HG03095 (cell line): ENCODE measurements around the gene CDH23.

Experiments used
- ATAC-seq: cut with Tn5 transposase; IDR thresholded peaks from one replicate; pipeline ENCODE4 v1.9.1; 2021; ENCODE audit warnings: moderate library complexity; ENCODE audit not compliant: unreplicated experiment

Gene CDH23

GRCh38 chr10:71480662-71481061 is 83.9 kb downstream of the CDH23 start:
- ATAC-seq: no peak

GRCh38 chr10:71481746-71482410 is 85.2 kb downstream of the CDH23 start:
- ATAC-seq: no peak

- no peak for ATAC-seq
These were observed 85.9 kb downstream of the CDH23 start for GRCh38 chr10:71482620-71483019.

GRCh38 chr10:71483135-71483534 is 86.4 kb downstream of the CDH23 start:
- no peak for ATAC-seq

GRCh38 chr10:71483885-71484751 is 87.4 kb downstream of the CDH23 start:
- ATAC-seq: no peak

- ATAC-seq: no peak
These were observed 89.9 kb downstream of the CDH23 start for GRCh38 chr10:71486484-71487114.

GRCh38 chr10:71487726-71488125 is 91.0 kb downstream of the CDH23 start:
- ATAC-seq: no peak

- ATAC-seq: no peak
These were observed 92.4 kb downstream of the CDH23 start for GRCh38 chr10:71489077-71489476.

GRCh38 chr10:71492872-71493271 is 96.2 kb downstream of the CDH23 start:
- no peak for ATAC-seq

- no peak for ATAC-seq
These were observed 97.0 kb downstream of the CDH23 start for GRCh38 chr10:71493741-71494140.

- no peak for ATAC-seq
These were observed 97.8 kb downstream of the CDH23 start for GRCh38 chr10:71494476-71494875.

- ATAC-seq: no peak
These were observed 98.3 kb downstream of the CDH23 start for GRCh38 chr10:71494980-71495381.

GRCh38 chr10:71496927-71497762 is 100.4 kb downstream of the CDH23 start:
- ATAC-seq: no peak

GRCh38 chr10:71497763-71498326 is 101.1 kb downstream of the CDH23 start:
- no peak for ATAC-seq

GRCh38 chr10:71501402-71501801 is 104.7 kb downstream of the CDH23 start:
- no peak for ATAC-seq

GRCh38 chr10:71502190-71502589 is 105.5 kb downstream of the CDH23 start:
- ATAC-seq: no peak

GRCh38 chr10:71502851-71503250 is 106.1 kb downstream of the CDH23 start:
- no peak for ATAC-seq

GRCh38 chr10:71504168-71504567 is 107.4 kb downstream of the CDH23 start:
- no peak for ATAC-seq

- no peak for ATAC-seq
These were observed 107.8 kb downstream of the CDH23 start for GRCh38 chr10:71504570-71504969.

GRCh38 chr10:71505862-71506261 is 109.1 kb downstream of the CDH23 start:
- ATAC-seq: no peak

- ATAC-seq: no peak
These were observed 112.7 kb downstream of the CDH23 start for GRCh38 chr10:71509444-71509843.
